GM12864 (cell line): ENCODE data around the gene DYNC1I1.

Source experiments
- DNase-seq: peaks from one replicate; pipeline ENCODE4 v3.0.0-alpha.2; 2011; ENCODE audit warnings: low read depth
- H3K4me3 ChIP-seq: 2 replicates; pipeline ENCODE4 v1.5.1; 2011; ENCODE audit warnings: mild to moderate bottlenecking, low read depth, low read length, control low read depth
- TF ChIP-seq, protein P1 (sequence below): IDR thresholded peaks from 2 replicates; pipeline ENCODE4 v1.5.1; 2011; ENCODE audit warnings: low read depth, mild to moderate bottlenecking, moderate library complexity, low read length, control low read depth, inconsistent platforms; ENCODE audit errors: missing control alignments

DYNC1I1 gene

DNA sequence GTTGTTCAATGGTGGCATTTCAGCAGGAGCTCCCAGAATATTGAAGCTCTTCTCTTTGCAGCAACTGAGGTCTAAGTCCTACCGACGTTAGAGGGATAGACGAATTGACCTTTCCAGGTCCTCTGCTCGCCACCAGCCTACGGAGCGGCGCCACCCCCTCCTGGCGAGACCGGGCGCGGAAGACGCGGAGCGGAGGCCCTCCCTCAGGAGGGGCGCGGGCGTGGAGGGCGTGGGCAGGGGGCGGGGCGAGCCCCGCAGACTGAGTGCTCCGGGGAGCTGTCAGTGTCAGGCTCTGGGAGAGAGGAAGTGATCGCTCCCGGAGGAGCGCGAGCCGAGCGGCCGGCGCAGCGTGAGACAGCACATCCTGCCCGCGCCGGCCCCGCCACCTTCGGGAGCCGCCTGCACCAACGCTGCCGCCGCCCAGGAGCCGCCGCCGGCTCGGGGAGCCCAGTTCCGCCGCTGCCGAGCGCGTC lies at the start of gene DYNC1I1:
Gene DYNC1I1, plus strand, starts transcription at position 257 of the 473 bp plus-strand sequence. CDS start 32,176 bp downstream, outside the sequence.
- H3K4me3 ChIP-seq, result peak within 1 kb of the TSS; percentile 22
- peak; percentile 7 for DNase-seq
- TF ChIP-seq, protein P1, sequence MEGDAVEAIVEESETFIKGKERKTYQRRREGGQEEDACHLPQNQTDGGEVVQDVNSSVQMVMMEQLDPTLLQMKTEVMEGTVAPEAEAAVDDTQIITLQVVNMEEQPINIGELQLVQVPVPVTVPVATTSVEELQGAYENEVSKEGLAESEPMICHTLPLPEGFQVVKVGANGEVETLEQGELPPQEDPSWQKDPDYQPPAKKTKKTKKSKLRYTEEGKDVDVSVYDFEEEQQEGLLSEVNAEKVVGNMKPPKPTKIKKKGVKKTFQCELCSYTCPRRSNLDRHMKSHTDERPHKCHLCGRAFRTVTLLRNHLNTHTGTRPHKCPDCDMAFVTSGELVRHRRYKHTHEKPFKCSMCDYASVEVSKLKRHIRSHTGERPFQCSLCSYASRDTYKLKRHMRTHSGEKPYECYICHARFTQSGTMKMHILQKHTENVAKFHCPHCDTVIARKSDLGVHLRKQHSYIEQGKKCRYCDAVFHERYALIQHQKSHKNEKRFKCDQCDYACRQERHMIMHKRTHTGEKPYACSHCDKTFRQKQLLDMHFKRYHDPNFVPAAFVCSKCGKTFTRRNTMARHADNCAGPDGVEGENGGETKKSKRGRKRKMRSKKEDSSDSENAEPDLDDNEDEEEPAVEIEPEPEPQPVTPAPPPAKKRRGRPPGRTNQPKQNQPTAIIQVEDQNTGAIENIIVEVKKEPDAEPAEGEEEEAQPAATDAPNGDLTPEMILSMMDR, result no peak

DNA sequence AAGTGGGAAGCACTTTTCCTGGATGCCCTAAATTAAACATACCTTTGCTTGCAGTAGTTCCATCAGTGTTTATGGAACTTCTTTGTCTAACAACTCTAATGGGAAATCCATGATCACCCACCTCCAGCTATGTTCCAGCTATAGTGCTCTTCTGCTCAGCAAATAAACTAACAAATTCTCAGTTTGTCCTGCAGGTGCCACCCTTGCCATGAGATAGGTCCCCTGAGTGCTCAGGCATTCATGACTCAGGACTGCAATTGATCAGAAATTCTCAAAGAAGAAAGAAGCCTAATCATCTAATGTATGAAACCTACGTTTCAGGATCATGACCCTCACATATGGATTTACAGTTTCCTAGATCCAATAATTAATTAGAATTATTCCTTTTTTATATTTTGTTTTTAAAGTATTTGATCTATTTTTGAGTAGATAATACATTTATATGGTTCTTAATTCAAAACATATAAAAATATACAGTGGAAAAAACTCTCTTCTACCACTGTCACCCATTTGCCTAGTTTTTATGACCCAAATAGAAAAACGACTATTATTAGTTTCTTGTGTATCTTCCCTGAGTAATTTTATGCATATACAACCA lies 48.7 kb upstream of the DYNC1I1 start:
- TF ChIP-seq, protein P1, result peak; percentile 37
- no peak overlapping the region for H3K4me3 ChIP-seq
- DNase-seq, result no peak

DNA sequence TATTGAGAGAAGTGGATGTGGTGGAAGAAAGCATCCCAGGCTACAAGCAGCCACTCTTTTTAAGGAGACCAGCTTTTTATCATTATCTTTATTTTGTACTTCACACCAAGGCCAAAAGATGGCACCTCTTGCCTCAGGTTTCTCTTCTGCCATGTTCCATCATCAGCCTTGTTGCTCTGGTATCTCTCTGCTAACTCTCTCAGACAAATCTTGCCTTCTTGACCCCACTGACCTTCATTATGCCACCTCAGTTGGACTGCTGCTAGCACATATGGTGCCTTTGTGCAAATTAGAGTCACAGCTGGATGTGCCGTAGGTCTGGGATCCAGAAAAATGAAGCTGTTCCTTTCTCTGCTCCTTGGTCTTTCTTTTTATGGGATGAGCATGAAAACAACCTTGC lies 47.1 kb upstream of the DYNC1I1 start:
- no peak overlapping the region for H3K4me3 ChIP-seq
- no peak for DNase-seq
- TF ChIP-seq, protein P1, result no peak

DNA sequence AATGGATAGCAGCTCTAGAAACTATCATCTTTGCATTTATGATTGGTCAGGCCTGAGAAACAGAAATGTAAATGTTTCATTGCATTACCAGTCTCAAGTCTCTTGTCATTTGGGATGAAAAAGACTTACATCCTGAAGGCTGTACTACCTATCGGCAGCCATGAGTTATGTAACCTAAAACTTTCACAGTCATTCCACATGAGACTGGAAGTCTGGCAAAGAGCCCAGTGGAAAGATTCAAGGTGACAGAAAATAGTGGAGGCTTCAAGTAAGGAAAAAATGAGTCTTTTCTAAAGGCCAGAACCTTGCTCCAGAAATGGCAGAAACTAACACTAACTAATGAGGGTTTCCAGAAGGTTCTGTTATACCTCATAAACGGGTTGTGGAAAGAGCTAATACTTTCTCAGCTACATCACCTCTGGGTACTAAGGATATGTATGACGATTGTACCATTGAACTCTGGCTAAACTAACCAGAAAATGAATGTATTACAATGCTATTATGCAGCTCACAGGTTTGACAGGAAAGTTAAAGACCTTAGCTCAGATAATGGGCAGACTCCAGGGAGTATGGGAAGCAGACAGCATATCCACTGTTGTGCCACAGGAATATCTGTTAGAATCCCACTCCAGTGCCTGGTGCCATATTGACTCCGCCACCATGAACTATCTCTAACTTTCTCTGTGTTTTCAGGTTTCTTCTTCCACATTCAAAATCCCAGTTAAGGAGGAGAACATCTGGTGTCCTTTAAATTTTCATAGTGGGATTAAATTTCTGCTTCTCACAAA lies 41.7 kb upstream of the DYNC1I1 start:
- no peak overlapping the region for H3K4me3 ChIP-seq
- TF ChIP-seq, protein P1, result no peak
- no peak for DNase-seq

DNA sequence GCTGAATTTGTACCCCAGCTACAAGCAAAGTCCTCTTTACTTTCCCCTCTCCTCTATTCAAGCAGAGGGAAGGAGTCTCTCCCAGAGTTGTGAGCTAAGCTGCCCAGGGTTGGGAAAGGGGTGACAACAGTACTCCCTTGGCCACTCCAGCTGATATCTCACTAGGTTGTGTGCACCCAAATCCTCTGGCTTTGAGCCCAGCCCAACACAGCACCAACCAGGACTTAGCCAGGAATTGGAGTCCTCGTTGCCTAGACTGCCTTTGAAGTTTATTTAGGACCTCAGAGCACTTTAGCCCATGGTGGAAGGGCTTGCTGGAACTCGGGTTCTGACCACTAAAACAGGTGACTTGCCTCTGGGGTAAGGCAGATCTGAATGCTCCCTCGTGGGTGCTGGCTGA lies 35.7 kb upstream of the DYNC1I1 start:
- no peak overlapping the region for H3K4me3 ChIP-seq
- TF ChIP-seq, protein P1, result no peak
- DNase-seq, result no peak

DNA sequence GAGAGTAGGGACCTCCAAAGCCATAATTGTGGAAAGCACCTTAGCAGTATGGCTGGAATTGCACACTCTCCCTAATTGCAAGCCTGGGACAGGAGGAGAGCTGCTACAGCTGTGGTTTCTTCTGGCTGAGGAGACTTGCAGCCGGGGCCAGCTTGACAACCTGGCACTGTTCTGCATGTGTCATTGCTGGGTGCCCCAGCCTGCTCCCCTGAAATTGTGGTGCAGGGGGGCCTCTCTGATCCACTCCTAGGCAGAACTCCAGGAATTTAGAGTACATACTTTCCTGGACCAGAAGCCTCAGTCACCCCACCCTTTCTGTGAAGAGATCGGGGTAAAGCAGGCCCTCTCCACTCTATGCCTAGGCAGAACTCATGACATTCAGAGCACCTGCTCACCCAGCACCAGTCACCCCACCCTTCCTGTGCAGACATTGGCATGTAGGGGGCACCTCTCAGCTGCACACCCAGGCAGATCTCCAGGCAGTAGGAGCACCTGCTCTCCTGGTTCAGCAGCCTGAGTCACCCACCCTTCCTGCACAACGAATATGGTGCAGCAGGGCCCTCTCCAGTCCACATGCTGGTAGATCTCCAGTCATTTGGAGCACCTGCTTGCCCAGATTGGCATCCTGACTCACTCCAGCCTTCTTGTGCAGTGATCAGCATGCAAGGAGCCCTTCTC lies 34.4 kb upstream of the DYNC1I1 start:
- DNase-seq, result no peak
- H3K4me3 ChIP-seq, result no peak overlapping the region
- TF ChIP-seq, protein P1, result no peak
